Glomerular visceral epithelial cell (primary cell): Measurements from ENCODE around the gene MYCBP2.
"Not testable (repeated sequence)": the region's sequence is repeated elsewhere in the genome, so short reads cannot be mapped to it uniquely, and the experiment has no call there.

Source experiments
- DNase-seq: peaks from one replicate; pipeline ENCODE4 v3.0.0-alpha.2; 2016; ENCODE audit errors: extremely low spot score

MYCBP2 gene

DNA sequence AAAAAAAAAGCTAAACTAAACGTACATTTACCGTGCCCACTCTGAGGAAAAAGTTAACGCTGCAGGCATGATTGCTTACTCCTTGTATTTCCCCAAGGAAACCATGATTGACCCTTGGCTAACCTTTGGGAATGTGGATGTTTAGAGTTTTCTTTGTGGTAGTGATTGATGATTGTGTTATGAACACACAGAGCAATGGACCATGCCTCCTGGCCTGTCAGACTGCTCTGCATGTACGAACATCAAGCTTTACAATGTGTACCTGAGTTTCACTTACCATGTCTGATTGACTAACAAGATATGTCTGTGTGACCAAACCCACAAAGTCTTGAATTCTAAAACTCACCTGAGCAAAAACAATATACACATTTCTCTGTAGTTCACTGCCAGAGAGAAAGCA is 35.1 kb downstream of the MYCBP2 start:
- DNase-seq, result no peak

DNA sequence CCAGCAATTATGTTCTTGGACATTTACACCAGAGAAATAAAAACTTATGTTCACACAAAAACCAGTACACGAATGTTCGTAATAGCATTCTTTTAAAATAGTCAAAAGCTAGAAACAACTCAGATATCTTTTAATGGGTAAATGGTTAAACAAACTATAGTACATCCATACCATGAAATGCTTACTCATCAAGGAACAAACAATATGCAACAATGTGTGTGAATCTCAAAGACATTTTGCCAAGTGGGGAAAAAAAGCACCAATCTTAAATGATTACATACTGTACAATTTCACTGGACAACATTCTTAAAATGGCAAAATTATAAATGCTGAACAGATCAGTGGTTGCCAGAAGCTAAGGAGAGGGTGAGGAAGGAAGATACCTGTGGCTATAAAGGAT is 36.6 kb downstream of the MYCBP2 start:
- DNase-seq, result no peak

DNA sequence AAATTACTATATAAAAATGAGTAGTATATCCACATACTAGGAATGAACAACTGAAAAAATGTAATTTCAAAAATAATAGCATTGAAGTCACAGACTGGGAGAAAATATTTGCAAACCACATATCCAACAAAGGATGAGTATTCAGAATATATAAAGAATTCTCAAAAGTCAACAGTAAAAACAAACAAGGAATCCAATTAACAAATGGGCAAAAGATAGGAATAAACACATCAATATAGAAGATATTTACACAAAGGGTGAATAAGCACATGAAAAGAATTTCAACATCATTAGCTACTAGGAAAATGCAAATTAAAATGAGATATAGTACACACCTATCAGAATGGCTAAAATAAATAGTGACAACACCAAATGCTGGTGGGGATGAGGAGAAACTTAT is 37.0 kb downstream of the MYCBP2 start:
- DNase-seq, result no peak

GRCh38 chr13:77285632-77286031 is 41.3 kb downstream of the MYCBP2 start:
- not testable (repeated sequence) for DNase-seq

- no peak for DNase-seq
These were observed 41.8 kb downstream of the MYCBP2 start for GRCh38 chr13:77285098-77285497.

GRCh38 chr13:77274126-77274525 is 52.8 kb downstream of the MYCBP2 start:
- no peak for DNase-seq

- DNase-seq, result no peak
These were observed 57.8 kb downstream of the MYCBP2 start for GRCh38 chr13:77269141-77269540.

GRCh38 chr13:77267362-77267761 is 59.5 kb downstream of the MYCBP2 start:
- no peak for DNase-seq

- no peak for DNase-seq
These were observed 61.6 kb downstream of the MYCBP2 start for GRCh38 chr13:77265336-77265735.

- DNase-seq, result no peak
These were observed 64.7 kb downstream of the MYCBP2 start for GRCh38 chr13:77262198-77262597.

GRCh38 chr13:77250975-77251374 is 75.9 kb downstream of the MYCBP2 start:
- DNase-seq, result no peak

- not testable (repeated sequence) for DNase-seq
These were observed 81.7 kb downstream of the MYCBP2 start for GRCh38 chr13:77245224-77245623.

- no peak for DNase-seq
These were observed 87.6 kb downstream of the MYCBP2 start for GRCh38 chr13:77239312-77239711.

DNA sequence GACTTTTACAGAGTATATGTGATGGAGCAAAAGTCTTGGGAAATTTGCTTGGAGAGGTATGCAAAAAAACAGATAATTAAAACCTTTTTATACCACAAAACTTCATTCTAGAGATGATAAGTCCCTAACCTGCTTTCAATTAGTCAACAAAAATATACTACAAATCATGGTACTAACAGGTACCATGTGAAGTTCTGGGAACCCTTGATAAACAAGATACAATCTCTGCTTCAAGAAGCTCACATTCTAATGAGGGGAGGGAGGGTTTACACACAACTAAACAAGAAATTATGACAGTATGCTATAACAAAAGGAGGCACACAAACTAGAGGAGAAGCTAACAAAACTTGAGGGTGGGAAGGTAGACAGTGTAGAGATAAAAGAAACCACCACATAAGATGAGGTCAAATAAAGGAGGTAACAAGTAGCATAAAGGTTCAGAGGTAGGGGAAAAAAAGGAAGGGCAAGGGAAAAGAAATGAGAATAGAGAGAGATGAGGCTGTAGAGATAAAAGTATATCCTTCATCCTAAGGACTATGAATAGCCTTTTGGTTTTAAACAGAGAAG is 91.4 kb downstream of the MYCBP2 start:
- no peak for DNase-seq

- no peak for DNase-seq
These were observed 93.7 kb downstream of the MYCBP2 start for GRCh38 chr13:77233159-77233558.

DNA sequence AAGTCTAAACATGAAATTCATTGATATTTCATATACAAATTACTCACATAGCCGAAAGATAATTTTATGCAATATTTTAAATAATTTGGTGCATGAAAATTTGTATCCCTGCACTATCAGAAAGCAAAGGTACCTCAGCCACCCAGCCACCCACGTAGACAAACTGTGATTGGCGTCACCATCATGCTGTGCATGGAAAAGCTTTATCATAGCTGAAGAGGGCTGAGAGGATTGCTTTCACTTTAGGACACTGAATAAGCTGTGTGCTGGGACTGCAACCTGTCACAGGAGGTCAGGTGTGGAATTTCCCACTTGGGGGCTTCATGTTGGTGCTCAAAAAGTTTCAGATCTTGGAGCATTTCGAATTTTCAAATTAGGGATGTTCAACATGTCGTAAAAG is 96.3 kb downstream of the MYCBP2 start:
- no peak for DNase-seq

DNA sequence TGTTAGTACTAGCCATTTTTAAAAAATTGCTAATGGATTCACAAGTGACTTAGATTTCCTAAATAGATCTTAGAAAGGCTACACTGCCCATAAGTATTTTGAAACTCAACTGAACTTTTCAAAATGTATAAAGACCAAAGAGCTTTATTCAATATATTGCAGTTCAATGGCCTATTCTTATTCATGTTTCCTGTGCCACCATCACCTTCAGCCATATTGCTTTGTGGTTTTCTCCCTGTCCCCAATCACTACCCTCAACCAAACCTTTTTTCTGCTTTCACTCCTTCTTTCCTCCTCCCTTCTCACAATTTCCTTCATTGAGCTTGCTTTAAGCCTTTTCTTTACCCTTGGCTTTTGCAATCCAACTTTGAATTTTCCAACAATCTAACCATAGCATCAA is 100.9 kb downstream of the MYCBP2 start:
- DNase-seq, result no peak

GRCh38 chr13:77222909-77223308 is 104.0 kb downstream of the MYCBP2 start:
- DNase-seq, result no peak

DNA sequence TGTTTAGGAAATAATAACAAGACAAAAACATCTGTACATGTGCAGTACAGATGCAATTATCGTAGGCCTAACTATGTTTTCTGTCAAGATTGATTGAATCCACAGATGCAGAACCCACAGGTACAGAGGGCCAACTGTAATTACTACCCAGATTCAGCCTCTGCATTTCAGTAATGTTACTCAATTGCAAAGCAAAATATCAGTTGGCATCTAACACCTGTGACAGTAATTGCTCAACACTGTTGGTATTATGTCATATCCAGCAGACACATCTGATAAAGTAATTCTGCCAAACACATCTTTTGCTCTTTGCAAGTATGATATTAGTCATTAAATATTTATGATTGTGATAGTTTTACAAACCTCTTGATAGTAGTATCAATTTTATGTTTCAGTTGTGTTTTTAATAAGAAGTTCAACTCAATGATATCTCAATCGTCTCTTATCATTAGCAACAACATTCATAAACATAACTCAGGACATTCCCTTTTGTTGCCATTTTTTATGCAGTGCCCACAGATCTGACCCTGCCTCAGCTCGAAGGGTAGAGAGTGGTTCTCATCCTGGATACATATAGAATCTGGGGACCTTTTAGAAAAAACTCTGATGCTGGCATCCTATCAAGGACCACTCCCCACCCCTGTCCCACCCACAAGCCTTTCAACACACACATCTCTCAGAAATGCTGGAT is 104.7 kb downstream of the MYCBP2 start:
- no peak for DNase-seq

DNA sequence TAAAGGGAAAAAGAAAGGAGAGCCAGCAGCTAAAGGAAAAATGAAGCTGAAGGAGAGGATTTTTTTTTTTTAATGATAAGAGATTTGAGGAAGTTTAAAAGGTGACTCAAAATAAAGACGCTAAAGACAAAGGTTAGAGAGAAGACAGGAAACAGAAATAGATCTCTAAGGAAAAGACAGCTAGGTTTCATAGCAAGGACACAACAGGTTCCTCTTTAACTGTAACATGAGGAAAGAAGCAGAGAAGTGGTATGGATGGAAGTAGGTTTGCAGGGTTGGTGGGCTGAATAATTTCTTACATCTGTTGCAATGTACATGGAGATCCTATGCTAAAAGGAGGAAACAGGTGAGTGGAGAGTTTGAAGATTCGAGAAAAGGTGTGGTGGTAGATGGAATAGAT is 107.5 kb downstream of the MYCBP2 start:
- no peak for DNase-seq

GRCh38 chr13:77218274-77218673 is 108.6 kb downstream of the MYCBP2 start:
- no peak for DNase-seq

- no peak for DNase-seq
These were observed 111.4 kb downstream of the MYCBP2 start for GRCh38 chr13:77215543-77215942.

GRCh38 chr13:77213644-77214043 is 113.2 kb downstream of the MYCBP2 start:
- no peak for DNase-seq

GRCh38 chr13:77207943-77208342 is 119.0 kb downstream of the MYCBP2 start:
- no peak for DNase-seq
